Left ventricle myocardium superior (tissue), 1 donor: ENCODE measurements around the gene UNC13C. TPM values are rescaled to one million over a fixed set of nuclear protein-coding genes. Genes with fewer than 3 reads are reported as not detected.

Experiments used
- ATAC-seq: fragments of 200-7000 bp; cut with Tn5 transposase; one replicate; pipeline ENCODE4 v1.9.1; 2020; ENCODE audit warnings: mild to moderate bottlenecking, moderate library complexity
- DNase-seq: peaks from one replicate; pipeline ENCODE4 v3.0.0-alpha.2; 2020
- intact Hi-C: fragments of 100-400 bp; cut with micrococcal nuclease; formaldehyde crosslinking; loops from one replicate; pipeline ENCODE4 v1.11.0; 2022
- total RNA-seq: library from RNA; stranded (reverse); fragmentation: NEBNext Ultra II Directional; extraction: Animal tissue kit (Norgen Biotek cat#: 25700); gene quantifications from one replicate; pipeline ENCODE4 v1.2.1, GENCODE V29; 2021
- donor health status: DM: no; HTN: yes; CAD: no; lungs with severe emphysema.

The UNC13C gene
- total RNA-seq, 1 donor from 2014 or later: 0.07 TPM

DNA sequence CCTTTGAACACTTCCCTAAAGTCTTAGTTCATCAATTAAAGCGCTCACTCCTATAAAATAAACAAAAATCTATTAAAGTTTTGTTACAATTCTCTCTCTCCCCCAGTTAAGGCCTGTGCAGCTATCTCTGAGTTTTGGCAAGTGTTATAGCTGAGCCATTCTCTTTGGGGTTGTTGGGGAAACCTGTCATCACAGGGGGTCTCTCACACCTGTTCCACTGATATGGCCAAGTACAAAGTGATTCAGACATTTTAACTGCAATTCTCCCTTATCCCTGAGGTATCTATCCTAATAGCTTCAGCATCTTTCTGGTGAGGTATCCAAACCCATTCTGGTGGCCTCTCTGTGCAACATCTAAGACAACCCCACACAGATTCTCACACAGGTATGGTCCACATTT is 116.4 kb downstream of the UNC13C start:
- ATAC-seq: no peak
- no peak for DNase-seq
- intact Hi-C loops: no loop called here

DNA sequence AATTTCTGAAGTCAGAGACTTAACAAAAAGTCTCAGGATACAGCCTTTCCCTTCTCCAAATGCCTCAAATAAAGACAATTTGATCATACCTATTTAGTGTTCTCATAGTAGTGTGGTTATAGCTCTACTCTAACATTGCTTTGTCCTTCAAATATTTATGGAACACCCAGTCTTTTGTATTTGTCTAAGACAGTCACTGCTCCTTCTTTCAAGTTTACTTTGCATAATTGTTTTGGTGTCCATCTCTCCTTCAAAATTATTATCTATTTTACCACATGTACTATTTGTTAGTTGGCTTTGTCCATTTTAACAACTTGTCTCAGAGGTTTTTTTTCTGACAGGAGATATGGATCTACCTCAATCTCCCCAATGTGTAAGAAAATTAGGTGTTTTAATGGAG is 118.8 kb downstream of the UNC13C start:
- ATAC-seq: no peak
- no peak for DNase-seq
- intact Hi-C loops: no loop called here

DNA sequence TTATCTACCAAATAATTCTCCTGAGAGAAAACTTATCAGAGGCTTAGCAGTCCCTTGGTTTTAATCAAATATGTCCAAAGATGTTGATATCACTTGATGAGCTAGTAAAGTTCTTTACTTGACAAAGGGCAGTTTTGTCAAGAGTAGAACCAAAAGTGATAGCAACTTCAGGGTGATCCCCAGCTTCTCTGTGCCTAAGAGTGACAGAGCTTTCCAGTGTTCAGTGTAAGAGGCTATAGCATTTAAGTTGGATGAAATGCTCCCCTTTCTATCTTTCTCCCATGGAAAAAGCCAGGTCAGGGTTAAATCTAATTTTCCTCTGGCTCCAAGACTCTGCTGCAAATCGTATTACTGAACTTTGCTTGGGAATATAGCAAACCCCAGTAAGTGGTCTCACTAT is 120.8 kb downstream of the UNC13C start:
- no peak for ATAC-seq
- no peak for DNase-seq
- intact Hi-C loops: no loop called here

DNA sequence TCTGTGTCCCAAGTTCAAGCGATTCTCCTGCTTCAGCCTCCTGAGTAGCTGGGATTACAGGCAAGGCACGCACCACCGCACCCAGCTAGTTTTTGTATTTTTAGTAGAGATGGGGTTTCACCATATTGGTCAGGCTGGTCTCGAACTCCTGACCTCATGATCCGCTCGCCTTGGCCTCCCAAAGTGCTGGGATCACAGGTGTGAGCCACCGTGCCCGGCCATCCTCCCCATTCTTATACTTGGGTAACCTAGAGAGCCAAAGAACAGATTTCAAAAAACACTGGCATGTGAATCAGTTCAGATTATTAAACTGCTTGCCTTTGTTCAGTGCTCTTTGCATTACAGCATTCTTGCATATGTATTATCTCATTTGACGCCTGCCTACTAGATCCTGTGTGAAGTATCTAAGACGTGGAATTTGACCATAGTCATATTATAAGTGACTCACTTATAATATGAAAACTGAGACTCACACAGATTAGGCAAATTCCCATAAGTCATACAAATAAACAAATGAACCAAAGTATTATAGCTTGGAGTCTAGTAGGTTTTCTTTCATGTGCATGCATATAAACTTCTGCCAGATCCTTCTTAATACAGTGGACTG is 123.5 kb downstream of the UNC13C start:
- ATAC-seq (no peak), DNase-seq (no peak)
- intact Hi-C loops: no loop called here

DNA sequence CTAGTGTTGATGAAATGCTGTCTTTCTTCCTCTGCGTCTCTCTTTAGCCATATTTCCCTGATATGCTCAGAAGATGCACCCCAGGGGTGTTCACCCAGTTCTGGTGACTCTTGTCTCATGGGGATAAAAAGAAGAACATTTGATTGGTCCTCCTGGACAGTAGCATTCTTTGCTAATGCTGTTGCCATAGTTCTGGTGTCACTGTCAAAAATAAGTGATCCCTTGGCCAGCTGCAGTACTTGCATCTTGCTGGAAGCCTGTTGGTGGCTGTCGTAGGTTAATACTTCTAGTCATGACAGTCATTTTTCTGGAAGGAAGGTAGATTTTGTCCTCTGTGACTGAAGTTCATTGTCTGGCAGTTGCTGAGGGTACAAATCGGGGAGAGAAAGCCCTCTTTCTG is 124.5 kb downstream of the UNC13C start:
- no peak for ATAC-seq
- intact Hi-C loops: no loop called here

DNA sequence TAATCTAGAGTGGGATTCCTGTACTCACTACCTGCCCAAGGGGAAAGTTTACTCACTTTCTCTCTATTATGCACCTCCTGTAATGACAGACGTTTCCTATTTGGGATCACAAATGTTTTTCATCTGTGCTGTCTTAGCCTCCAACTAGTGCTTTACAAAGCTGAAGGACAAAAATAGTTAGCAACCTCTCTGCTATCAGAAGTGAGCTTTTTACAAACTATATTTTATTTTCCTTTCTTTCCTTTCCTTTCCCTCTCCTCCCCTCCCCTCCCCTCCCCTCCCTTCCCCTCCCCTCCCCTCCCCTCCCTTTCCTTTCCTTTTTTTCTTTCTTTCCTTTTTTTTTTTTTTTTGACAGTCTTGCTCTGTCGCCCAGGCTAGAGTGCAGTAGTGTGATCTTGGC is 130.8 kb downstream of the UNC13C start:
- DNase-seq (no peak), ATAC-seq (no peak)
- intact Hi-C loops: no loop called here

More for the DNA sequence above, 124.5 kb downstream of the UNC13C start:
- no peak for DNase-seq

DNA sequence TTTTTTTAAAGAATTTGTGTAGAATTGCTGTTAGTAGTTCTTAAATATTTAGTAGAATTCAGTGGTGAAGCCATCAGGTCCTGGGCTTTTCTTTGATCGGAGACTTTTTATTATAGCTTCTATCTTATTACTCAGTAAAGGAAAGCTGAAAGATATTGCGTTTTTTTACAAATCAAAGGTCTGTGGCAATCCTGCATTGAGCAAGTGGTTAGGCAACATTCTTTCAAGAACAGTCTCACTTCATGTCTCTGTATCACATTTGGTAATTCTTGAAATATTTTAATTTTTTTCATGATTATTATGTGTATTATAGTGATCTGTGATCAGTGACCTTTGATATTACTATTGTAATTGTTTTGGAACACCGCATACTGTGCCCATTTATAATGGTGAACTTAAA is 140.8 kb downstream of the UNC13C start:
- intact Hi-C loops: no loop called here
- DNase-seq (no peak), ATAC-seq (no peak)

DNA sequence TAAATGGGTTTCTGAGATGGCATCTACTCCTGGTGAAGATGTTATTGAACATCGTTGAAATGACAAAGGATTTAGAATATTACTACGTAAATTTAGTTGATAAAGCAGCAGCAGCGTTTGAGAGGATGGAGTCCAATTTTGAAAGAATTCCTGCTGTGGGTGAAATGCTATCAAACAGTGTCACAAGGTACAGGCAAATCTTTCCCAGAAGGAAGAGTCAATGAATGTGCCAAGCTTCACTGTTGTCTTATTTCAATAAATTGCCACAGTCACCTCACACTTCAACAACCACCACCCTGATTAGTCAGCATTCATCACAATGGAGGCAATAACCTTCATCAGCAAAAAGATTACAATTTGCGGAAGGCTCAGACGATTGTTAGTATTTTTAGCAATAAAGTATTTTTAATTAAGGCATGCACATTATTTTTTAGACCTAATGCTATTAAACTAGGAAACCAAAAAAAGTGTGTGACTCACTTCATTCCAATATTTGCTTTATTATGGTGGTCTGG is 142.8 kb downstream of the UNC13C start:
- DNase-seq (no peak), ATAC-seq (no peak)
- intact Hi-C loops: no loop called here

DNA sequence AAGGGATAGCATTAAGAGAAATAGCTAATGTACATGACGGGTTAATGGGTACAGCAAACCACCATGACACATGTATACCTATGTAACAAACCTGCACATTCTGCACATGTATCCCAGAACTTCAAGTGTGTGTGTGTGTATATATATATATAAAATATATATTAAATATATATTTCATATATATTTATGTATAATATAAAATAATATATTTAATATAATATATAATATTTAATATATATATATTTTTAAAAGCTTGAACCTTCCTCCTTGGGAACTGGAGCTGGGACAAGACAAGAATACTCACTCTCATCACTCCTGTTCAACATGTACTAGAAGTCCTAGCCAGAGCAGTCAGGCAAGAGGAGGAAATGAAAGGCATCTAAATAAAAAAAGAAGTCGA is 149.3 kb downstream of the UNC13C start:
- ATAC-seq (no peak), DNase-seq (no peak)
- intact Hi-C loops: no loop called here

DNA sequence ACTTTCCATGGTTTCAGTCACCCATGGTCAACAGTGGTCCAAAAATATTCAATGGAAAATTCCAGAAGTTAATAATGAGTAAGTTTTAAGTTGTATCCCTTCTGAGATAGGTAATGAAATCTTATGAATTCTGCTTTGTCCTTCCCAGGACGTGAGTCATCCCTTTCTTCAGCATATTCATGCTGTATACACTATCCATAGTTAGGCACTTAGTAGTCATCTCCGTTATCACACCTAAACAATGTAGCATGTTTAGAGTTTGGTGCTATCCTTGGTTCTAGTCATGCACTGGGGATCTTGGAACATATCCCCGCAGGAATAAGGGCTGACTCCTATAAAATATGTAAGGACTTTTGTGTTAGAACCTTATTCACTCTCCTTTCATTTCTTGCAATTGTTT is 153.2 kb downstream of the UNC13C start:
- DNase-seq: no peak
- ATAC-seq: no peak
- intact Hi-C loops: no loop called here

DNA sequence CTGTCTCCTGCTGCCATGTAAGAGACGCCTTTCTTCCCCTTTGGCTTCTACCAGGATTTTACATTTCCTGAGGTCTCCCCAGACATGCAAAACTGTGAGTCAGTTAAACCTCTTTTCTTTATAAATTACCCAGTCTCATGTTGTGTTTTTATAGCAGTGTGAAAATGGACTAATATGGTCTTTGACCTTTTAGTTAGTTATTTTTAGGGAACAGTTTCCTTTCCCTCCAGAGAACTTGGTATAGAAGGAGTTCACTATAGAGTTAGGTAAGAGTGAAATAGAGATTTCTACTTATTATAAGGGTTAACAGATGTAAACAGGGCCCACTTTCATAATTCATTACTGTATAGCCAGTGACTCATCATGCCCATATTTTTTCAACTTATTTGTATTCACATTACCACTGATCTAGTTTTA is 170.9 kb downstream of the UNC13C start:
- DNase-seq: no peak
- ATAC-seq: no peak
- intact Hi-C loops: loop anchor here (10.0 kb wide), 1 partner anchor 74 kb away; no protein-coding TSS in a partner anchor

DNA sequence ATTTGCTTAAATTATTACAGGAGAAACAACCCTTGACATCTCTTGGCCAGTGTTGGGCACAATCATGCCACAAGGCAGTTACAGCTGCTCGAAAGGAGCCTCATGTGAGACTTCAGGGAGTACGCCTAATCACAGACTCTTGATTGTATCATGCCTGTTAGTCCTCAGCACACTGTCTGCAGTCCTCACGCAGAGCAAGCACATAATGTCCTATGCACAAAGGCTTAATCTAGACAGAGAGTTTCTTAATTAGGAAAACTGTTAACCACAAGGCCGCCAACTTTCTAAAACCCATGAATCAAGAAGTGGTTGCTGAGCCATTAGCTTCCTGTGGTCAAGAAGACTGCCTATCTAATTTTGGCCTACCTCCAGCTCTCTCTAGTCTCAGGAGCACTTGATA is 172.0 kb downstream of the UNC13C start:
- intact Hi-C loops: no loop called here
- no peak for ATAC-seq
- DNase-seq: no peak

DNA sequence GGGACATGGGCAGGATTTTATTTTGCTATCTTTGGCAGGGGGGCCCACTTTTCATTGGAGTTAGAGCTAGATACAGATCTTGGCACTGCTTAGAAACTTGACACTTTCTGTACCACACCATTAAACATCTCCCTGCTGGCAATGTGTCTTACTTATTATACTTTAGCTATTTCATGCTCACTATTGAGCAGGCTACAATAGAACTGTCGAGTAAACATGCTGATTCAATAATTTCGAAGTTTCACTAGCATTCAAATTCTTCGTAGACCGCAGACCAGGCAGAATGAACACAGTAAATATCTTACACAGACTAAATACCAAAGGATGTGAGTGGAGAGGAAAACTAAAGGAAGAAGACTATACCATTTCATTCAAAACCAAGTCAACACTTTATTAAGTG is 180.8 kb downstream of the UNC13C start:
- ATAC-seq (no peak), DNase-seq (no peak)
- intact Hi-C loops: no loop called here

DNA sequence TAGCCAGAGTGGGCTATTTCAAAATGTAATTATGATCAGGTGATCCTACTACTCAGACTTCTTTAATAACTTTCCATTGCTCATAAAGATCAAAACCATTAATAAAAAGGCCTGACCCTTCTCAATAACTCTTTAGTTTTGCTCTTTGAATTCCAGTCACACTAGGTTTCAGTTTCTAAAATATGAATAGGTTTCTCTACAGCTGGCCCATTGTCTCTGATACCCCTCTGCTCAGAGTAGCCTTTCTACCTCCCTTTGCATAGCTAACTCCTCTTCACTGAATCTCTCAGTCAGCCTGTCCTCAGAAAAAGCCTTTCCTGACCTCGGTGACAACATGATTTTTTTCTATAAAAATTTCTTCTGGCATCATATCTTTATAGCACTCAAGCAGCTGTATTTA is 209.1 kb downstream of the UNC13C start:
- intact Hi-C loops: no loop called here
- DNase-seq (no peak), ATAC-seq (no peak)

DNA sequence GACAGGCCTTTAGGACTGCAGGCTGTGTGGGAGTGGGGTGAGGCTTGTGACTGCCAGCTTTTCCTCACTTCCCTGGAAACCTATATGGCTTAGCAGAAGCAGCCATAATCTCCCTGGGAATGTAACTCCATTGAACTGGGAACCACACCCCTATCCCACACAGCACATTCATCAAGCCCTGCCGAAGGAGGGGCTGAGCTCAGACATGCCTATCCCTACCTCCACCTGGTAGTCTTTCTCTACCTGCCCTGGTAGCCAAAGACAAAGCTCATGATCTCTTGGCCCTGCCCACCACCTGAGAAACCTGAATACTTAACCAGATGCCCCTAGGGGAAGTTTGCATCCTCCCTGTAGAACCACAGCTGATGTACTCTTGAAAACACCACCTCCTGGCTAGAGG is 219.8 kb downstream of the UNC13C start:
- intact Hi-C loops: no loop called here
- ATAC-seq: no peak
- no peak for DNase-seq

DNA sequence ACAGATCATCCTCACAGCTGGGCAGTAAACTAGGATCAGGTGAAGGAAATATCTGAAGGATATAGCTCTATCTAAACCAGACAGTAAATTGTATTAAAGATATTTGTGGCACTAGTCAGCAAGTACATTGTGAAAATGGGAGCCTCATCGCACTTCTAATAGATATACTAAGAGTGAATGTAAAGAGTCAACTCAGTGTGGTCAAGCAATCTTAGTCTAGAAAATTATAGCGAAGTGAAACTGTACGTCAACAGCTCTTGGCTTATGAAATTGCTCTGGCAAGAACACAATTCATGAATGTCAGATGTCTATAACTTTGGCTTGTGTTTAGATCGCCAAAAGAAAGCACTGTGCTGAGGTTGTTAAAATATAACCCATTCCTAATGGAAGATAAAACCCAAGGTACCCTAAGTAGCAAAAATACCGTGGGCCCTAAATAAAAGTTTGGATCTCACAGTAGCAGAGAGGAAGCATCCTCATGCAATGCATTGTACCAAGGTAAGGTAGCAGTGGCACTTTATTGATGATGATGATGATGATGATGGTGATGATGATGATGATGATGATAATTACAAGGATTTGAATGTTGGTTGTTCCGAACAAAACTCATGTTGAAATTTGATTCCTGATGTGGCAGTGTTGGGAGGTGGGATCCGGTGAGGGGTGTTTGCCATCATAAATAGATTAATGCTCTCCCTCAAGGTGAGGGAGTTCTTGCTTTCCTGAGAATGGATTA is 228.5 kb downstream of the UNC13C start:
- no peak for ATAC-seq
- intact Hi-C loops: no loop called here
- no peak for DNase-seq

DNA sequence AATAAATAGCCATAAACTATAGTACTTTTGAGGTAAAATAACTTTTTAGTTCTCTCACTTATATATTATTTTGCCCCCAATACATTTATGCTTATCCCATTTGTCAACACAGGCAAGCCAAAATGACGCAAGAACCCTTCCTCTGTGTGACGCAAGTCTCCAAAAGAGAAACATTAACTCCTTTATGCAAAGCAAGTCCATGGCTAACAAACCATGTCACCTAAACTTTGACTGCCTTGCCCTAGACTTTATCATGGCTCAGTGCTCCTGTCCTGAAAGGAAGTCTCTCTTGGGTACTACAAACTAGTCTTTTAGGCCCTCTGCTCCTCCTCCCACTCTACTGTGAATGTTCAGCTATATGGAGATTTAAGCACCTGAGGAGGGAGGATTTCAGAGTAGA is 230.5 kb downstream of the UNC13C start:
- DNase-seq (no peak), ATAC-seq (no peak)
- intact Hi-C loops: no loop called here

DNA sequence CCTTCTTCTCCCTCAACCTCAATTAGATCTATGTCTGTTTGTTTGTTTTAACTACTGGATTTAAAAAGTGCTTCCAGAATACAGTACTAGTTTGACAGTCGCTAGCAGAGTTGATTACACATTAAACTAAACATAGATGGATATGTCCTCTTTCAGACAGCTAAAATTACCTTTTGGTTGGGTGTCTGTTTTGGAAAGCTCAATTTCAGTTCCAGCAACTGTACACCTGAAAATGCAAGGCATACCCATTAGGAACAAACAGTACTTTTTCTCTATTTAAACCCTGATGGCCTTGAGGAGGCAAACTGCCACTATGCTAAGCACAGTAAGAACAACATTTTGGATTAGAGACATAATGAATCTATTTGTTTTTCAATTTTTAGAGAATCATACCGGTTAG is 234.4 kb downstream of the UNC13C start:
- no peak for DNase-seq
- intact Hi-C loops: no loop called here

DNA sequence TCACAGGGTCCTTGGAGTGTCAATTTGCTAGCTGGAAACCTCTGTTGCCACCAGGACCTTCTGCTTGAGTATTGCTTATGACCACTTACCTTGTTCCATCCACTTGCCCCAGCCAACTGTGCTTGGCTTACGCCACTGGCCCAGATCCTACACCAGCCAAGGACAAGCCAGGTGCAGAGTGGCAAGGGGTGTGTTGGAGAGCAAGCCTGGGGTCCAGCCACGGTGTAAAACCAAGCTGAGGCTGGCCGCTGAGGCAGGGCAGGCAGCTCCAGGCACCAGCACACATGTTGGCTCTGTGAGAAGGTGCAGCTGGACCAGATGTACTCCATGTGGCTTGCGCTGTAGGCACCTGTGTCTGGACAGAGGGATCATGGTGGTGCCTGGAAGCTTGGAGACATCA is 248.2 kb downstream of the UNC13C start:
- intact Hi-C loops: no loop called here
- ATAC-seq (no peak), DNase-seq (no peak)

More for the DNA sequence above, 234.4 kb downstream of the UNC13C start:
- no peak for ATAC-seq

DNA sequence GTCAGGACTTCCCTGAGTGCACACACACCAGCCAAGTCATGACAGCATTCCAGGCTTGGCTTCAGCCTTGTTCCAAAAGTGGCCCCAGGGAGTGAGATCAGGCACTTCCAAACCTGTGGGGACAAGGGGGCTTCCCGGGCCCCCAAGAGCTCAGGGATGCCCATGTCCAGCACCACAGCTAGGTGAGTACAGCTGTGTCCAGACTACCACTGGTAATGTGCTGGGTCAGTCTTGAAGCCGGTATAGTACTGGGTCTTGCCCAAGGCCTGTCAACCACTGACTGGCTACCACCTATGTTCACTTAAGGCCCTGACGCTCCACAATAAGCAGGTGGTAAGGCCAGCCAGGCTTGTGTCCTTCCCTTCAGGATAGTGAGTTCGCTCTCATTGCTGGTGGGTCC is 249.3 kb downstream of the UNC13C start:
- no peak for DNase-seq
- ATAC-seq: no peak
- intact Hi-C loops: no loop called here

DNA sequence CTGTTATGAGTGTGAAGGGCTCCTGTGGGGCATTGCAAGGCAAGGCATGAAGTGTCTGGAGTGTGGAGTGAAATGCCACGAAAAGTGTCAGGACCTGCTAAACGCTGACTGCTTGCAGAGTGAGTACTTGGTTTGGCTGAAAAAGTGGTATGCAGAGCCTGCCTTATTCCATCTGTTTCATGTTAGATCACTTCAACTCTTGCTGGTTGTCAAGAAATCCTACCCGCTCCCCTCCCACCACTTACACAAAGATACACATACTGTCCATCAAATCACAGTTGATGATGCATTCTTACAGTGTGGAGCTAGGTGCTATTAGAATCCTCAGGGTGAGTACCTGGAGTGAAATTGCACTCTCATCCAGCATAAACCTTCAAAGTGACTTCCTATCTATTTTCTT is 272.1 kb downstream of the UNC13C start:
- no peak for DNase-seq
- no peak for ATAC-seq
- intact Hi-C loops: no loop called here
